Mesothelial cell of epicardium (in vitro differentiated cells): ENCODE data around the gene USP49. TPM values are rescaled to one million over a fixed set of nuclear protein-coding genes. Genes with fewer than 3 reads are reported as not detected.

Experiments
- DNase-seq, 2 experiments: peaks; one replicate each; pipeline ENCODE4 v3.0.0; 2021; ENCODE audit warnings: low spot score in 2 of 2; ENCODE audit not compliant: unreplicated experiment in 2 of 2
- H3K27ac Mint-ChIP-seq: 2 replicates; pipeline ENCODE4 v1.8.0; 2021; ENCODE audit warnings: mixed read lengths
- H3K27me3 Mint-ChIP-seq: 2 replicates; pipeline ENCODE4 v1.8.0; 2021; ENCODE audit warnings: low read depth, mixed read lengths
- H3K36me3 Mint-ChIP-seq: 2 replicates; pipeline ENCODE4 v1.8.0; 2021; ENCODE audit warnings: mixed read lengths
- H3K4me1 Mint-ChIP-seq: 2 replicates; pipeline ENCODE4 v1.8.0; 2021; ENCODE audit warnings: mixed read lengths
- H3K4me3 Mint-ChIP-seq: 2 replicates; pipeline ENCODE4 v1.8.0; 2021; ENCODE audit warnings: mild to moderate bottlenecking, moderate library complexity, mixed read lengths
- H3K9me3 Mint-ChIP-seq: 2 replicates; pipeline ENCODE4 v1.8.0; 2021; ENCODE audit warnings: mixed read lengths
- total RNA-seq: library from RNA; stranded (reverse); gene quantifications from 3 replicates; pipeline ENCODE4 v1.2.1, GENCODE V29; 2021
- TF ChIP-seq, protein P1 (sequence below): fragments of 200-600 bp; sonication (generic); IDR thresholded peaks from one replicate; pipeline ENCODE4 v1.5.0; 2021; ENCODE audit warnings: antibody characterized with exemption; ENCODE audit not compliant: unreplicated experiment

USP49 gene
- total RNA-seq, 1 donor from 2014 or later, result 12.1 TPM

DNA sequence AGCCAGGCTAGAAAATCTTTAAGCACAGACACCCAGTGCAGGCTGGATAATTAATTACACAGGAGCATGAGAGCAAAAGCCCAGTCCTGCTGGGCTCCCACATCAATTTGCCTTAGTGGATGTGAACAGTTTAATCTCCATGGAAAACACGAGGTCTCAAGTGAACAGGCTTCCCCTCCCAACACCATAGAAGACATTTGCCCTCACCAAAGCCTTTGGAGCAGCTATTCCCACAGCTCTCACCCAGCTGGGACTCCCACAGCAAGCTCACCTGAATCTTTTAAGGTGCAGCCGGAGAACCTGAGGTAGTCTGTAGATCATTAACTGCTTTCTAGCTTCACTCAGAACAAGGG, 95.6 kb downstream of the USP49 start:
- no peak for DNase-seq
- peaks cover 7% of the 10 kb centered on the region for H3K36me3 Mint-ChIP-seq
- H3K27ac Mint-ChIP-seq, result no peak overlapping the region
- TF ChIP-seq, protein P1, sequence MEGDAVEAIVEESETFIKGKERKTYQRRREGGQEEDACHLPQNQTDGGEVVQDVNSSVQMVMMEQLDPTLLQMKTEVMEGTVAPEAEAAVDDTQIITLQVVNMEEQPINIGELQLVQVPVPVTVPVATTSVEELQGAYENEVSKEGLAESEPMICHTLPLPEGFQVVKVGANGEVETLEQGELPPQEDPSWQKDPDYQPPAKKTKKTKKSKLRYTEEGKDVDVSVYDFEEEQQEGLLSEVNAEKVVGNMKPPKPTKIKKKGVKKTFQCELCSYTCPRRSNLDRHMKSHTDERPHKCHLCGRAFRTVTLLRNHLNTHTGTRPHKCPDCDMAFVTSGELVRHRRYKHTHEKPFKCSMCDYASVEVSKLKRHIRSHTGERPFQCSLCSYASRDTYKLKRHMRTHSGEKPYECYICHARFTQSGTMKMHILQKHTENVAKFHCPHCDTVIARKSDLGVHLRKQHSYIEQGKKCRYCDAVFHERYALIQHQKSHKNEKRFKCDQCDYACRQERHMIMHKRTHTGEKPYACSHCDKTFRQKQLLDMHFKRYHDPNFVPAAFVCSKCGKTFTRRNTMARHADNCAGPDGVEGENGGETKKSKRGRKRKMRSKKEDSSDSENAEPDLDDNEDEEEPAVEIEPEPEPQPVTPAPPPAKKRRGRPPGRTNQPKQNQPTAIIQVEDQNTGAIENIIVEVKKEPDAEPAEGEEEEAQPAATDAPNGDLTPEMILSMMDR, result no peak
- no peaks in the 10 kb centered on the region for H3K27me3 Mint-ChIP-seq
- no peaks in the 10 kb centered on the region for H3K4me1 Mint-ChIP-seq
- no peak overlapping the region for H3K4me3 Mint-ChIP-seq
- no peaks in the 10 kb centered on the region for H3K9me3 Mint-ChIP-seq

DNA sequence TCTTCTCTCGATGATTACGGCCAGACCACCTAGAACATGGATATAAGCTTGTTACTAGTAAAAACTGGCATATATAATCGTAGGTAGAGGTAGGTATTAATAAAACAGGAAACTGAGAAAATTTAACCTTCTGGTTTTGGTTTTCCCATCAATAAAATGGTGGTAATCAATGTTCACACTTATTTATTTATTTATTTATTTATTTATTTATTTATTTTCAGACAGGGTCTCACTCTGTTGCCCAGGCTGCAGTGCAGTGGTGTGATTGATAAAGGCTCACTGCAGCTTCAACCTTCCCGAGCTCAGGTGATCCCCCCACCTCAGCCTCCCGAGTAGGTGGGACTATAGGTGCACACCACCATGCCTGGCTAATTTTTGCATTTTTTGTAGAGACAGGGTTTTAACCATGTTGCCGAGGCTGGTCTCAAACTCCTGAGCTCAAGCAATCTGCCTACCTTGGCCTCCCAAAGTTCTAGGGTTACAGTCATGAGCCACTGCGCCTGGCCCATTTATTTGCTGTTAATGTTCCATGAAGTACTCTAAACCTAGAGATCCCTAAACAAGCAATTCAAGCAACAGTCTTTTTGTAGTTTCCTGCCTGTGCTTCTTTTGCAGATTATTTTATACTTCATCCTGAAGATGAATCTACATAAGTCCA, 96.1 kb downstream of the USP49 start:
- H3K27ac Mint-ChIP-seq, result no peak overlapping the region
- no peak for DNase-seq
- H3K4me1 Mint-ChIP-seq, result no peaks in the 10 kb centered on the region
- H3K4me3 Mint-ChIP-seq, result no peak overlapping the region
- peaks cover 7% of the 10 kb centered on the region for H3K36me3 Mint-ChIP-seq
- TF ChIP-seq, protein P1, result no peak
- H3K9me3 Mint-ChIP-seq, result no peaks in the 10 kb centered on the region
- H3K27me3 Mint-ChIP-seq, result no peaks in the 10 kb centered on the region

DNA sequence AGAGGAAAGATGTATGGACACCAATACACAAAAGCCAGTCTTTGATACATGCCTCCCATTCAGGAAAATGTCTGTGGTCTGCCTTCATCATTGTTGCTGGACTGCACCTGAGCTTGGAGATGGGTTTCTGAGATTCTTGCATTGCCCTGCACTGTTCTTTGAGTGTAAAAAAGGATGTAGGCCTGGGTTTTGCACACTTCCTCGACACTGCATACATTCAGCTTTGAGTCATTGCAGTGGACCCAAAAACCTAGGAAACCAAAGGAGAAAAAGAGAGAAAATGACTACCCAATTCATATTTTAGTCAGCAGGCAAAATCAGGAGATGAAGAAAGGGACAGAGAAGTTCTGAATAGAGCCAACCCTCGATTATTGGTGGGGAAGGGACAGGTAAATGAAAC, 98.7 kb downstream of the USP49 start:
- H3K4me1 Mint-ChIP-seq, result no peaks in the 10 kb centered on the region
- no peaks in the 10 kb centered on the region for H3K27me3 Mint-ChIP-seq
- no peak overlapping the region for H3K4me3 Mint-ChIP-seq
- H3K9me3 Mint-ChIP-seq, result no peaks in the 10 kb centered on the region
- DNase-seq, result no peak
- H3K36me3 Mint-ChIP-seq, result peaks cover 9% of the 10 kb centered on the region
- TF ChIP-seq, protein P1, result no peak
- no peak overlapping the region for H3K27ac Mint-ChIP-seq

DNA sequence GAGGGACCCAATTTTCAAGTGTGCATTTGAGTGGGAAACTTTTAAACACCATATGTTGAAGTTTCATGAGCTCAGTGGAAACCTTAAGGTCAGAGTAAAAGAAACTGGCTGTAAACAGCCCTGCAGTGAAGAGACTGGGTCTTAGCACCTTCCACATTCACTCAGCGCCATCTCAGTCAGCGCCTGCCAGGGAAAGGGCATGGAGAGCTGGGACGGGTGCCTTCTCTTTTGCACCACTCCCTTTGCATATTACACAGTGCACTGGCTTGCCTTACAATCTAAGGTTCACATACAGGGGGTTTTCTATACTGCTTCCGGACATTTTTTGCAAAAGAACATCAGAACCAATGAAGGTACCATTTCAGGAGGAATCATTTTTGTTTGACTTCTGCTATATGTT, 103.2 kb downstream of the USP49 start:
- no peak overlapping the region for H3K27ac Mint-ChIP-seq
- peaks cover 8% of the 10 kb centered on the region for H3K36me3 Mint-ChIP-seq
- H3K27me3 Mint-ChIP-seq, result no peaks in the 10 kb centered on the region
- no peaks in the 10 kb centered on the region for H3K9me3 Mint-ChIP-seq
- TF ChIP-seq, protein P1, result no peak
- peaks cover 8% of the 10 kb centered on the region for H3K4me1 Mint-ChIP-seq
- no peak for DNase-seq
- no peak overlapping the region for H3K4me3 Mint-ChIP-seq

DNA sequence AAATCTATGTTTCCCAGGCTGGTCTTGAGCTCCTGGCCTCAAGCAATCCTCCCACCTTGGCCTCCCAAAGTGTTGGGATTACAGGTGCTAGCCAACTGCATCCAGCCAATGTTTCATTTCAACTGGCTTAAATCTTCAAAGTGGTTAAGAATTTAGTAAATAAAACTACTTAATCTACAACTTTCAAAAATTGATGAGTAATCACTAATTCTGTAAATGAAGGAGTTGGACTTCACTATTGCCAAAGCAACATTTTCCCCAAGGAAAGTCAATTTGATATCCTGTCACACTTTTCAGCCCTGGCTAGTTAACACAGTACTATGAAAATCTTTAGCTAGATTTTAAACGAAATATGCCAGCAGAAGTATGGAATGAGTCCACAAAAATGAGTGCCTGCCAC, 103.9 kb downstream of the USP49 start:
- Mint-ChIP-seq H3K27me3 (no peaks in the 10 kb centered on the region), H3K27ac (no peak overlapping the region), H3K9me3 (no peaks in the 10 kb centered on the region), H3K36me3 (peaks cover 6% of the 10 kb centered on the region), H3K4me1 (peaks cover 8% of the 10 kb centered on the region), H3K4me3 (no peak overlapping the region)
- TF ChIP-seq, protein P1, result no peak
- DNase-seq, result no peak

DNA sequence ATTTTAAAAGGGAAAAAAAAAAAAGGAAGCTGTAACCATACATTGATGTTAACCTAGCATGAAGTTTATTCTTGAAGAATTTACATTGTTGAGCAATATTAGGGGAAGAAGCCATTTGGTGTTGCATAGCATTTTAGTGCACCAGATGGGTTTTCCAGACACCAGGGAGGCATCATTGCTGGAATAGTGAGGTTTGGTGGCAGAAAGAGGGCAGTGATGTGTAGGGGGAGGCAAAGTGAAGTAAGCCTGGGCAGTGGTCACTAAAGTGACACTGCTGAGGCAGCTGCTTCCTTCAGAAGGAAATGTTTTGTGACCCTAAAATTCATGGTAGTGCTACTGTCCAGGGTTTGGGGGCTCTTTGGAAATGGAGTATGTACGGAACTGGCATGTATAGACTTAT, 105.1 kb downstream of the USP49 start:
- TF ChIP-seq, protein P1, result no peak

More for the DNA sequence above, 105.1 kb downstream of the USP49 start:
- H3K27me3 Mint-ChIP-seq, result no peaks in the 10 kb centered on the region
- H3K36me3 Mint-ChIP-seq, result peaks cover 6% of the 10 kb centered on the region
- no peak for DNase-seq
- H3K27ac Mint-ChIP-seq, result no peak overlapping the region
- H3K4me1 Mint-ChIP-seq, result peaks cover 14% of the 10 kb centered on the region
- H3K4me3 Mint-ChIP-seq, result no peak overlapping the region
- H3K9me3 Mint-ChIP-seq, result no peaks in the 10 kb centered on the region
